GM23248 (cell line): ENCODE measurements around the gene NT5DC1.

Experiments used
- EZH2 ChIP-seq: fragments of 200-600 bp; sonication (generic); IDR thresholded peaks from 2 replicates; pipeline ENCODE4 v1.6.1; 2018; ENCODE audit warnings: antibody characterized with exemption, mild to moderate bottlenecking; ENCODE audit not compliant: insufficient read depth, poor library complexity, severe bottlenecking
- EZH2phosphoT487 ChIP-seq: fragments of 200-600 bp; sonication (generic); IDR thresholded peaks from 2 replicates; pipeline ENCODE4 v1.6.1; 2018; ENCODE audit warnings: antibody characterized with exemption, moderate library complexity, mild to moderate bottlenecking, low read depth; ENCODE audit not compliant: insufficient read depth

- TF ChIP-seq EZH2 (no peak), EZH2phosphoT487 (no peak)
Observed at GRCh38 chr6:116136933-116137340, 36.3 kb downstream of the NT5DC1 start.
